A673 (cell line): ENCODE measurements around the gene SAA4.

Source experiments
- EZH2 ChIP-seq: fragments of 200-600 bp; sonication (generic); IDR thresholded peaks from 2 replicates; pipeline ENCODE4 v1.6.1; 2017; ENCODE audit warnings: borderline replicate concordance, low read depth, mild to moderate bottlenecking, mixed read lengths, antibody characterized with exemption, low read length; ENCODE audit not compliant: poor library complexity, severe bottlenecking
- TF ChIP-seq, protein P1 (sequence below): fragments of 300-800, 200-600 bp; sonication (generic); conservative IDR thresholded peaks from 2 replicates; pipeline ENCODE4 v1.5.1; 2017; ENCODE audit warnings: low read depth, mild to moderate bottlenecking, antibody characterized with exemption, low read length, moderate library complexity, mixed read lengths

DNA sequence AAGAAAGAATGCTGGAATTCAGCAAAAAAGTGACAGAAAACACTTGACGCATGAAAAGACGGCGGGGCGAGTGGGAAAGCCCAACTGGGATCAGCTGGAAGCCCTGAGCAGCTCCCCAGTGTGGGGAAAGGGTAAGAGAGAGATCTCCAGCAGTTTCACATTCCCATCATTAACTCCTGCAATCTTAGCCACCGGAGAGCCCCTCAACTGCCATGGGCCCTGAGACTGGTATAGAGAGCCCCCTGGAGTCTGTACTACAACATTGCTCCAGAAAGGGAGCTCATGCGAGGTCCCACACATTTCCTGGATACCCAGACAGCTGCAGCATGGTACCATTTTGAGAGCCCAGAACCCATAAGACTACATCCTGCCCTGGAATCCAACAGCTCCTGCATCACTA, 32.9 kb downstream of the SAA4 start:
- TF ChIP-seq, protein P1, sequence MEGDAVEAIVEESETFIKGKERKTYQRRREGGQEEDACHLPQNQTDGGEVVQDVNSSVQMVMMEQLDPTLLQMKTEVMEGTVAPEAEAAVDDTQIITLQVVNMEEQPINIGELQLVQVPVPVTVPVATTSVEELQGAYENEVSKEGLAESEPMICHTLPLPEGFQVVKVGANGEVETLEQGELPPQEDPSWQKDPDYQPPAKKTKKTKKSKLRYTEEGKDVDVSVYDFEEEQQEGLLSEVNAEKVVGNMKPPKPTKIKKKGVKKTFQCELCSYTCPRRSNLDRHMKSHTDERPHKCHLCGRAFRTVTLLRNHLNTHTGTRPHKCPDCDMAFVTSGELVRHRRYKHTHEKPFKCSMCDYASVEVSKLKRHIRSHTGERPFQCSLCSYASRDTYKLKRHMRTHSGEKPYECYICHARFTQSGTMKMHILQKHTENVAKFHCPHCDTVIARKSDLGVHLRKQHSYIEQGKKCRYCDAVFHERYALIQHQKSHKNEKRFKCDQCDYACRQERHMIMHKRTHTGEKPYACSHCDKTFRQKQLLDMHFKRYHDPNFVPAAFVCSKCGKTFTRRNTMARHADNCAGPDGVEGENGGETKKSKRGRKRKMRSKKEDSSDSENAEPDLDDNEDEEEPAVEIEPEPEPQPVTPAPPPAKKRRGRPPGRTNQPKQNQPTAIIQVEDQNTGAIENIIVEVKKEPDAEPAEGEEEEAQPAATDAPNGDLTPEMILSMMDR = peak; percentile 64
- no peak for TF ChIP-seq EZH2
